Measurements from ENCODE around the gene SPIRE2. TPM values are rescaled to one million over a fixed set of nuclear protein-coding genes. Genes with fewer than 3 reads are reported as not detected.

Gene SPIRE2
- total and polyA plus RNA-seq, 2 donors from 2014 or later = 2.9 to 6.5 TPM

GRCh38 chr16:89786474-89787364 is 41.6 kb upstream of the SPIRE2 start:
- H3K27ac ChIP-seq (ENCODE audit: low read depth in 2 of 2, low read length in 2 of 2) = no peak overlapping the region
- H3K36me3 ChIP-seq (ENCODE audit: control insufficient read depth in 2 of 3, insufficient read depth in 3 of 3, low read length in 3 of 3) = no peaks in the 10 kb centered on the region
- no peak overlapping the region for H3K9ac ChIP-seq (ENCODE audit: low read length in 3 of 3)
- no peak for TF ChIP-seq CTCF (IDR thresholded peaks at IDR 0.05; ENCODE audit: borderline replicate concordance, extremely low read depth, insufficient read depth)
- no peak overlapping the region for H3K4me3 ChIP-seq (ENCODE audit: low read length in 3 of 3)
- H3K4me1 ChIP-seq (ENCODE audit: control insufficient read depth in 2 of 3, insufficient read depth in 2 of 3, low read depth in 1 of 3, low read length in 3 of 3) = no peaks in the 10 kb centered on the region
- no peak for FAIRE-seq
- DNase-seq = no peak
- intact Hi-C loops (cut with DNase I) = no loop called here
- H3K27me3 ChIP-seq (ENCODE audit: control insufficient read depth, insufficient read depth, low read length) = no peaks in the 10 kb centered on the region
- H3K9me3 ChIP-seq (ENCODE audit: control insufficient read depth in 2 of 3, insufficient read depth in 1 of 3, low read length in 3 of 3) = no peaks in the 10 kb centered on the region

- no peak for FAIRE-seq
- no peaks in the 10 kb centered on the region for H3K27me3 ChIP-seq (ENCODE audit: control insufficient read depth, insufficient read depth, low read length)
- TF ChIP-seq CTCF (IDR thresholded peaks at IDR 0.05; ENCODE audit: borderline replicate concordance, extremely low read depth, insufficient read depth) = no peak
- no peaks in the 10 kb centered on the region for H3K4me1 ChIP-seq (ENCODE audit: control insufficient read depth in 2 of 3, insufficient read depth in 2 of 3, low read depth in 1 of 3, low read length in 3 of 3)
- H3K36me3 ChIP-seq (ENCODE audit: control insufficient read depth in 2 of 3, insufficient read depth in 3 of 3, low read length in 3 of 3) = no peaks in the 10 kb centered on the region
- no peak overlapping the region for H3K27ac ChIP-seq (ENCODE audit: low read depth in 2 of 2, low read length in 2 of 2)
- H3K4me3 ChIP-seq (ENCODE audit: low read length in 3 of 3) = no peak overlapping the region
- H3K9ac ChIP-seq (ENCODE audit: low read length in 3 of 3) = no peak overlapping the region
- intact Hi-C loops (cut with DNase I) = no loop called here
- no peak for DNase-seq
- H3K9me3 ChIP-seq (ENCODE audit: control insufficient read depth in 2 of 3, insufficient read depth in 1 of 3, low read length in 3 of 3) = no peaks in the 10 kb centered on the region
These were observed 40.9 kb upstream of the SPIRE2 start for GRCh38 chr16:89787365-89787805.

GRCh38 chr16:89791278-89791995 is 36.8 kb upstream of the SPIRE2 start:
- FAIRE-seq = no peak
- no peaks in the 10 kb centered on the region for H3K9me3 ChIP-seq (ENCODE audit: control insufficient read depth in 2 of 3, insufficient read depth in 1 of 3, low read length in 3 of 3)

More at GRCh38 chr16:89791278-89791995, 36.8 kb upstream of the SPIRE2 start:
- no peak for DNase-seq
- Histone ChIP-seq H3K27ac (ENCODE audit: low read depth in 2 of 2, low read length in 2 of 2) (no peak overlapping the region), H3K36me3 (ENCODE audit: control insufficient read depth in 2 of 3, insufficient read depth in 3 of 3, low read length in 3 of 3) (no peaks in the 10 kb centered on the region), H3K4me3 (ENCODE audit: low read length in 3 of 3) (no peak overlapping the region), H3K4me1 (ENCODE audit: control insufficient read depth in 2 of 3, insufficient read depth in 2 of 3, low read depth in 1 of 3, low read length in 3 of 3) (no peaks in the 10 kb centered on the region), H3K9ac (ENCODE audit: low read length in 3 of 3) (no peak overlapping the region), H3K27me3 (ENCODE audit: control insufficient read depth, insufficient read depth, low read length) (no peaks in the 10 kb centered on the region)
- intact Hi-C loops (cut with DNase I) = no loop called here
- no peak for TF ChIP-seq CTCF (IDR thresholded peaks at IDR 0.05; ENCODE audit: borderline replicate concordance, extremely low read depth, insufficient read depth)

All from kidney (tissue), 14 donors.